Left lung (tissue), 10 donors: ENCODE data around the gene SENP6. TPM values are rescaled to one million over a fixed set of nuclear protein-coding genes. Genes with fewer than 3 reads are reported as not detected.

Source experiments
- ATAC-seq: fragments of 200-7000 bp; cut with Tn5 transposase; one replicate; pipeline ENCODE4 v1.9.1; 2020; ENCODE audit warnings: moderate library complexity
- DNase-seq, 4 donors: peaks; one replicate each; pipeline ENCODE4 v3.0.0-alpha.2; 2013 to 2020
- H3K27ac ChIP-seq, 2 donors: fragments of 200-600 bp; sonication (generic) in 1 of 2; one replicate each; pipeline versions ENCODE4 v1.5.0 to v1.8.0; 2020 to 2021
- H3K27me3 ChIP-seq, 2 donors: fragments of 200-600 bp; sonication (generic) in 1 of 2; one replicate each; pipeline versions ENCODE4 v1.5.0 to v1.8.0; 2020 to 2021
- H3K36me3 ChIP-seq, 2 donors: fragments of 200-600 bp; sonication (generic) in 1 of 2; one replicate each; pipeline versions ENCODE4 v1.5.0 to v1.8.0; 2020 to 2021
- H3K4me1 ChIP-seq, 2 donors: fragments of 200-600 bp; one replicate each; pipeline ENCODE4 v1.8.0; 2021
- H3K4me3 ChIP-seq, 2 donors: fragments of 200-600 bp; sonication (generic) in 1 of 2; one replicate each; pipeline versions ENCODE4 v1.5.0 to v1.8.0; 2020 to 2021; ENCODE audit warnings: mild to moderate bottlenecking in 1 of 2
- H3K9me3 ChIP-seq, 2 donors: fragments of 200-600 bp; sonication (generic) in 1 of 2; one replicate each; pipeline versions ENCODE4 v1.5.0 to v1.8.0; 2020 to 2021
- intact Hi-C, 2 donors: fragments of 100-400 bp; cut with DNase I; formaldehyde crosslinking; loops; one replicate each; pipeline versions ENCODE4 v1.11.2 to v1.14.2; 2022
- polyA plus RNA-seq, 6 donors: library from polyadenylated mRNA; unstranded; fragments of 120-200 nt; gene quantifications; one replicate each; pipeline ENCODE4 v1.2.1, GENCODE V29; 2013; ENCODE audit not compliant: insufficient read length in 6 of 6
- total RNA-seq, 2 donors: library from RNA; stranded (reverse); fragmentation: NEBNext Ultra II Directional; extraction: Animal tissue kit (Norgen Biotek cat#: 25700); gene quantifications; one replicate each; pipeline ENCODE4 v1.2.1, GENCODE V29; 2021
- TF ChIP-seq, protein P1 (sequence below), 2 donors: fragments of 200-600 bp; sonication (generic) in 1 of 2; IDR thresholded peaks; one replicate each; pipeline versions ENCODE4 v1.5.0 to v1.8.0; 2021; ENCODE audit warnings: antibody characterized with exemption in 2 of 2
- donor health status: DM: no; HTN: yes; CAD: no.
- donor health status: DM: no; HTN: no; CAD: no.

SENP6 gene
- total and polyA plus RNA-seq, 8 donors = 72.8 to 185 (median 163) TPM

GRCh38 chr6:75631859-75632635 lies 30.4 kb downstream of the SENP6 start:
- no peaks in the 10 kb centered on the region for H3K4me1 ChIP-seq
- H3K36me3 ChIP-seq = peaks cover 0 to 26% of the 10 kb centered on the region in 2 donors
- H3K27me3 ChIP-seq = no peaks in the 10 kb centered on the region
- no peak overlapping the region for H3K27ac ChIP-seq
- H3K9me3 ChIP-seq = no peaks in the 10 kb centered on the region
- ATAC-seq = no peak
- intact Hi-C loops = no loop called here
- H3K4me3 ChIP-seq = no peak overlapping the region
- TF ChIP-seq, protein P1, sequence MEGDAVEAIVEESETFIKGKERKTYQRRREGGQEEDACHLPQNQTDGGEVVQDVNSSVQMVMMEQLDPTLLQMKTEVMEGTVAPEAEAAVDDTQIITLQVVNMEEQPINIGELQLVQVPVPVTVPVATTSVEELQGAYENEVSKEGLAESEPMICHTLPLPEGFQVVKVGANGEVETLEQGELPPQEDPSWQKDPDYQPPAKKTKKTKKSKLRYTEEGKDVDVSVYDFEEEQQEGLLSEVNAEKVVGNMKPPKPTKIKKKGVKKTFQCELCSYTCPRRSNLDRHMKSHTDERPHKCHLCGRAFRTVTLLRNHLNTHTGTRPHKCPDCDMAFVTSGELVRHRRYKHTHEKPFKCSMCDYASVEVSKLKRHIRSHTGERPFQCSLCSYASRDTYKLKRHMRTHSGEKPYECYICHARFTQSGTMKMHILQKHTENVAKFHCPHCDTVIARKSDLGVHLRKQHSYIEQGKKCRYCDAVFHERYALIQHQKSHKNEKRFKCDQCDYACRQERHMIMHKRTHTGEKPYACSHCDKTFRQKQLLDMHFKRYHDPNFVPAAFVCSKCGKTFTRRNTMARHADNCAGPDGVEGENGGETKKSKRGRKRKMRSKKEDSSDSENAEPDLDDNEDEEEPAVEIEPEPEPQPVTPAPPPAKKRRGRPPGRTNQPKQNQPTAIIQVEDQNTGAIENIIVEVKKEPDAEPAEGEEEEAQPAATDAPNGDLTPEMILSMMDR (IDR thresholded peaks at IDR 0.05) = no peak
- DNase-seq = no peak

DNA sequence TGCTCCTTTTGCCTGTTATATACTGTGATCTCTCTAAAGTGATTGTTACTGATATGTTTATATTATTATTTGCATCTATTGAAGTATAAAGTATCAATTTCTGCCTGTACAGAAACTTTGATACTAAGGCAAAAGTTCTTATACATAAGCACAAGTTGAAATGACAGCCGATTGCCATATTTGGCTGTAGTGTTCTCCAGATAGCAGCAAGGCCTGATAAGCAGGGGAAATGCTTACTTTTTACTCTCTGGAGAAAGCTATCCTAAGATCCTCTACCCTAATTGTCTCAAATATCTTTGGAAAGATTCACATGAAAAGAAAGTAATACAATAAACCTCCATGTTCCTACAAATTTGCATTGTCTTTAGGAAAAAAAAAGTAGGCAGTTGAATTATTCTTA lies 31.4 kb downstream of the SENP6 start:
- intact Hi-C loops = no loop called here
- H3K27me3 ChIP-seq = no peaks in the 10 kb centered on the region
- H3K27ac ChIP-seq = no peak overlapping the region
- H3K4me3 ChIP-seq = no peak overlapping the region
- H3K36me3 ChIP-seq = peaks cover 0 to 29% of the 10 kb centered on the region in 2 donors
- ATAC-seq = no peak
- DNase-seq = no peak
- TF ChIP-seq, protein P1 (IDR thresholded peaks at IDR 0.05) = no peak
- H3K9me3 ChIP-seq = no peaks in the 10 kb centered on the region
- no peaks in the 10 kb centered on the region for H3K4me1 ChIP-seq

DNA sequence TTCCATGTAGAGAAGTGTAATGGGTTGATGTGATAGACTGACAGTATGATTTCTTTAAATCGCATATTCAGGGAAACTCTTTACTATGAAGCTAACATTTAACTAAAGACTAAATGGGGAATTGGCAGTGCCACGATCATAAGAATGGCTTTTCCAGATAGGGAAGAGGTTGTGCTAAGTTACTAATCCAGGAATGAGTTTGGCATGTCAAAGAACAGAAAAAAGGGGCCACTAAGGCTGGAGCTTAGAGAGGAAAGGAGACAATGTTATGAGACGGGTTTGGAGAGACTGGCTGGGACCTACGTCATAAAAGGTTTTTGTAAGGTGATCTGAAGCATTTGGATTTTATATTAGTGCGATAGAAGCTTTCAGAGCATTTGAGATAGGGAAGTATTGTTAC lies 40.6 kb downstream of the SENP6 start:
- Histone ChIP-seq H3K9me3 (no peaks in the 10 kb centered on the region), H3K36me3 (peaks cover 0 to 35% of the 10 kb centered on the region in 2 donors), H3K4me3 (no peak overlapping the region), H3K4me1 (no peaks in the 10 kb centered on the region), H3K27me3 (no peaks in the 10 kb centered on the region), H3K27ac (no peak overlapping the region)
- intact Hi-C loops = no loop called here
- no peak for ATAC-seq
- no peak for DNase-seq
- TF ChIP-seq, protein P1 (IDR thresholded peaks at IDR 0.05) = no peak

DNA sequence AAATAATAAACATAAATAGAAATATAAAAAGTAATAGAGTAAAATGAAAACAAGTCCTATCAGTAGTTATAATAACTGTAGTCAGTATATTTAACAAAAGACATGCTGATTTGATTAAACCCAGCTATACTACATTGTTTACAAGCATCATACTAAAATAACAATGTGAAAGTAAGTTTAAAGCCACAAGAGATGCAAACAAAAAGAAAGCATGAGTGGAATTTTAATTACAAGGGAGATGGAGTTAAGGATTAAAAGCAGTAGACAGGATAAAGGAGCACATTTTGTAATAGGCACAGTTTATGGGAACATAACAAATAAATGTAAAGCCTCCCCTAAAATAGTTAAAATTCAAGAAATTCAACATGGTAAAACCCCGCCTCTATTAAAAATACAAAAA lies 41.5 kb downstream of the SENP6 start:
- TF ChIP-seq, protein P1 (IDR thresholded peaks at IDR 0.05) = no peak
- intact Hi-C loops = no loop called here
- H3K4me1 ChIP-seq = no peaks in the 10 kb centered on the region
- no peak overlapping the region for H3K27ac ChIP-seq
- no peak overlapping the region for H3K4me3 ChIP-seq
- H3K27me3 ChIP-seq = no peaks in the 10 kb centered on the region
- ATAC-seq (no peak), DNase-seq (no peak)
- peaks cover 0 to 35% of the 10 kb centered on the region in 2 donors for H3K36me3 ChIP-seq
- H3K9me3 ChIP-seq = no peaks in the 10 kb centered on the region

DNA sequence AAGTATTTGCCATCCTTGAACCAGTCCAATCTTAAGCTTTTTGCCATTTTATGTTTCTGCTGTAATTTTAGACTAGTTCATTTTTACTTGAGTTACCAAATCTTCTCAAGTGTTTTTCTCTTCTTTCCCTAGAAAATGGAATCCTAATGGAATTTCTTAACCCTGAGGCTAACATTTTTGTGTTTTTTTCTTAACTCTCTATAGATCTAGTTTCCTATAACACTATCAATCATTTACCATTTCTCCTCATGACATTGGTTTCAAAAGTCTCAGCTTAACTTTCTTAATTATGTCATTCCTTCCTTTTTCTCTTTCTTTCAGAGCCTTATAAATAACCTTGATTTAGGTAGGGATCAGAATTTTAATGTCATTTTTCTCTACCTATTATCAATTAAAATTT lies 54.8 kb downstream of the SENP6 start:
- no peaks in the 10 kb centered on the region for H3K27me3 ChIP-seq
- intact Hi-C loops = no loop called here
- H3K4me1 ChIP-seq = no peaks in the 10 kb centered on the region
- DNase-seq = no peak
- peaks cover 0 to 45% of the 10 kb centered on the region in 2 donors for H3K36me3 ChIP-seq
- H3K4me3 ChIP-seq = no peak overlapping the region
- no peak overlapping the region for H3K27ac ChIP-seq
- no peak for ATAC-seq
- TF ChIP-seq, protein P1 (IDR thresholded peaks at IDR 0.05) = no peak
- H3K9me3 ChIP-seq = no peaks in the 10 kb centered on the region
